Measurements from ENCODE around the gene MIPOL1.

DNA sequence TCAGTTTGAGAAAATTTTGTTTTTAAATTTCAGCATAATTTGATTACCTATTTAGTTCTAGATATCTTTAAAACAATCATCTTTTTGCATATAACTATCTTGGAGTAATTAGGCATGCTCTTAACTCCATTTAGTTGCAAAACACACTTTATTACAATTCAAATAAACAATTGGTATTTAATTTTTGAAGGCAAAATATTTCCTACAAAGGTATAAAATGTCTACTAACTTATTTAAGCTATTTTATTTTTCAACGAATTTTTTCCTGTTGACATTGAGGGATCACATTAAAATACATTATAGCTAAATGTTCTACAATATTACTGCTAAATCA, 389.0 kb downstream of the MIPOL1 start:
- TF ChIP-seq, protein P1, sequence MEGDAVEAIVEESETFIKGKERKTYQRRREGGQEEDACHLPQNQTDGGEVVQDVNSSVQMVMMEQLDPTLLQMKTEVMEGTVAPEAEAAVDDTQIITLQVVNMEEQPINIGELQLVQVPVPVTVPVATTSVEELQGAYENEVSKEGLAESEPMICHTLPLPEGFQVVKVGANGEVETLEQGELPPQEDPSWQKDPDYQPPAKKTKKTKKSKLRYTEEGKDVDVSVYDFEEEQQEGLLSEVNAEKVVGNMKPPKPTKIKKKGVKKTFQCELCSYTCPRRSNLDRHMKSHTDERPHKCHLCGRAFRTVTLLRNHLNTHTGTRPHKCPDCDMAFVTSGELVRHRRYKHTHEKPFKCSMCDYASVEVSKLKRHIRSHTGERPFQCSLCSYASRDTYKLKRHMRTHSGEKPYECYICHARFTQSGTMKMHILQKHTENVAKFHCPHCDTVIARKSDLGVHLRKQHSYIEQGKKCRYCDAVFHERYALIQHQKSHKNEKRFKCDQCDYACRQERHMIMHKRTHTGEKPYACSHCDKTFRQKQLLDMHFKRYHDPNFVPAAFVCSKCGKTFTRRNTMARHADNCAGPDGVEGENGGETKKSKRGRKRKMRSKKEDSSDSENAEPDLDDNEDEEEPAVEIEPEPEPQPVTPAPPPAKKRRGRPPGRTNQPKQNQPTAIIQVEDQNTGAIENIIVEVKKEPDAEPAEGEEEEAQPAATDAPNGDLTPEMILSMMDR (IDR thresholded peaks at IDR 0.05): no peak
- no peak for TF ChIP-seq POLR2A (IDR thresholded peaks at IDR 0.05)
